Fibroblast of the aortic adventitia (primary cell): ENCODE measurements around the gene NOG. TPM values are rescaled to one million over a fixed set of nuclear protein-coding genes. Genes with fewer than 3 reads are reported as not detected.

Source experiments
- DNase-seq: peaks from one replicate; pipeline ENCODE4 v3.0.0-alpha.2; 2010; ENCODE audit warnings: low read depth
- H3K4me3 ChIP-seq: 2 replicates; pipeline ENCODE4 v1.5.1; 2011; ENCODE audit warnings: low read depth, mild to moderate bottlenecking, control low read depth, low read length, moderate library complexity
- total RNA-seq: library from RNA; depleted of rRNA; stranded (reverse); fragments of >200 nt; gene quantifications from 2 replicates; pipeline ENCODE4 v1.2.3, GENCODE V29; 2012; ENCODE audit warnings: low replicate concordance
- TF ChIP-seq, protein P1 (sequence below): IDR thresholded peaks from 2 replicates; pipeline ENCODE4 v1.5.1; 2011; ENCODE audit warnings: mild to moderate bottlenecking, low read length, control low read depth, inconsistent platforms; ENCODE audit not compliant: insufficient read depth

The NOG gene
- total RNA-seq, 1 donor: not detected

- no peak for DNase-seq
- H3K4me3 ChIP-seq: no peak overlapping the region
- TF ChIP-seq, protein P1, sequence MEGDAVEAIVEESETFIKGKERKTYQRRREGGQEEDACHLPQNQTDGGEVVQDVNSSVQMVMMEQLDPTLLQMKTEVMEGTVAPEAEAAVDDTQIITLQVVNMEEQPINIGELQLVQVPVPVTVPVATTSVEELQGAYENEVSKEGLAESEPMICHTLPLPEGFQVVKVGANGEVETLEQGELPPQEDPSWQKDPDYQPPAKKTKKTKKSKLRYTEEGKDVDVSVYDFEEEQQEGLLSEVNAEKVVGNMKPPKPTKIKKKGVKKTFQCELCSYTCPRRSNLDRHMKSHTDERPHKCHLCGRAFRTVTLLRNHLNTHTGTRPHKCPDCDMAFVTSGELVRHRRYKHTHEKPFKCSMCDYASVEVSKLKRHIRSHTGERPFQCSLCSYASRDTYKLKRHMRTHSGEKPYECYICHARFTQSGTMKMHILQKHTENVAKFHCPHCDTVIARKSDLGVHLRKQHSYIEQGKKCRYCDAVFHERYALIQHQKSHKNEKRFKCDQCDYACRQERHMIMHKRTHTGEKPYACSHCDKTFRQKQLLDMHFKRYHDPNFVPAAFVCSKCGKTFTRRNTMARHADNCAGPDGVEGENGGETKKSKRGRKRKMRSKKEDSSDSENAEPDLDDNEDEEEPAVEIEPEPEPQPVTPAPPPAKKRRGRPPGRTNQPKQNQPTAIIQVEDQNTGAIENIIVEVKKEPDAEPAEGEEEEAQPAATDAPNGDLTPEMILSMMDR: no peak
These were observed 6.2 kb upstream of the NOG start for GRCh38 chr17:56587298-56587697.

GRCh38 chr17:56592487-56593085 lies 913 bp upstream of the NOG start:
- H3K4me3 ChIP-seq: peak overlapping the region; percentile 57
- TF ChIP-seq, protein P1: peak; percentile 64
- DNase-seq: peak; percentile 18

DNA sequence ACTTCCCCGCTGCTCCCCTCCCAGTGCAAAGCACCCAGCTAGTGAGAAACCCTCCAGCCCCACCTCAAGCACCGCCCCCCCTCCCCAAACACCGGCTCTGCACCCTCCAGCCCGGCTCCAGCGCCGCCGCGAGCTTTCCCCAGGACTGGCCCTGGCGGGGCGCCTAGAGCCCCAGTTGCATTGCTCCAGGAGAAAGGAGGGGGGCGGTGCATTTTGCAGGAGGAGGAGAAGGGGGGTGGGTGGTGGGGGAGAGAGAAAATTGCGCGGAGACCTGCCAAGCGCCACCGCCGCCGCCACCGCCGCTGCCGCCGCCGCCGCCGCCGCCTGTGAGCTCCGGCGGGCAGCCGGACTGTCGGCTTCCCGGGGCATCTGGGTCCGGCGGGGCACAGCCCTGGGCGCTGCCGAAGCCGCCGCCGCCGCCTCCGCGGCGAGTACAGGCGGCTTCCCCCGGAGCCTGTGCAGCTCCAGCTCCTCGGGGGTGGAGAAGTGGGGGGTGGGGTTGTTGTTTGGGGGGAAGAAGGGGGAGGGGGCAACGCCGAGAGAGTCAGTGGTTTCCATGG lies 333 bp upstream of the NOG start:
- H3K4me3 ChIP-seq: peak overlapping the region; percentile 57
- TF ChIP-seq, protein P1: no peak
- DNase-seq: peak; percentile 4

GRCh38 chr17:56594320-56595107 lies 1.0 kb downstream of the NOG start:
- DNase-seq: no peak
- TF ChIP-seq, protein P1: no peak
- no peak overlapping the region for H3K4me3 ChIP-seq

- H3K4me3 ChIP-seq: no peak overlapping the region
- DNase-seq: no peak
- TF ChIP-seq, protein P1: no peak
These were observed 1.6 kb downstream of the NOG start for GRCh38 chr17:56595108-56595418.

DNA sequence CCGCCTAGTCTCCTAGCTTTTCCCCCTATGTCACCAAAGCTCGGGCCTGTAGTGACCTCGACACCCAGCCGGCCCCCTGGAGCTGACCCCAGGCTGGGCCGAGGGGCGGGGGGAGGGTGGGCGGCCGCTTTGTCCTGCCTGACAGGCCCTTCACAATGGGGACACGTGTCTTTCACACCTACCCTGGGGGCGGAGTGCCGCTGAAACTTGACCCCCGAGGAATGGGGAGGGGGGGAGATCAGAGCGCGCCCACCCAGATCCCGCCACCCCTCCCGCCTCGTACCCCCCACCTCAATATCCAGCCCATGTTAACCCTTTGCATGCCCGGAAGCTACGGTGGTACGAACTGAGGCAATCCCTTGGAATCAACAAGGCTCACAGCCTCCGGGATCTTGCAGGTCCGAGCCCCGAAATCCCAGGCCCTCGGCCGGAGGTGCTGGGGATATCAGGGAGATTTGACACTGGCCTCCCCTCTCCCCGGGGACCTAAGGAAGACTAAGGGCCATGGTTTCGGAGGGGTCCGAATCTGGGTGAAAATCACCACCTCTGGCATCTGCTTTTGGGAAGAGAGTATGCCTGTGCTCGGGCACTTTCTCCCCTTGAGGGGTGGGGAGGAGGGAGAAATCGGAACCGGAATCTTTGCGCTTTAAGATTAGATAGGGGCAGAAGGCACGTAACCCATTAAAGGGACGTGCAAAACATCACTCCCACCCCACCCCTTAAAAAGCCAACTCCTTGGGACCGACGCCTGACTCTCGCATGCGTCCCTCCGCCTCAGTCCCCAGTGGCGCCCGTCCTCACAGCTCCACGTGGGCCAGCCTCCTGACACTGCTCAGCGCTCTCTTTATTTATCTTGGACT lies 2.6 kb downstream of the NOG start:
- TF ChIP-seq, protein P1: no peak
- no peak overlapping the region for H3K4me3 ChIP-seq
- DNase-seq: no peak
